WTC11 (cell line): ENCODE data around the gene KIRREL3. TPM values are rescaled to one million over a fixed set of nuclear protein-coding genes. Genes with fewer than 3 reads are reported as not detected.

Experiments used
- ATAC-seq: fragments of 200-7000 bp; cut with Tn5 transposase; 2 replicates; pipeline ENCODE4 v1.10.0; 2021; ENCODE audit warnings: mild to moderate bottlenecking, moderate library complexity
- CTCF ChIA-PET: fragments of 300-600 bp; sonication (Branson Sonifier 250); formaldehyde crosslinking; loops from one replicate; lab custom pipeline; 2021; ENCODE audit warnings: antibody characterized with exemption; lab: Charles Lee
- POLR2A ChIA-PET: fragments of 350-600 bp; sonication (Branson Sonifier 250); formaldehyde crosslinking; loops from one replicate; lab custom pipeline; 2021; ENCODE audit warnings: antibody characterized with exemption; lab: Charles Lee
- DNase-seq: peaks from one replicate; pipeline ENCODE4 v3.0.0; 2021; ENCODE audit warnings: low spot score
- H3K27ac Mint-ChIP-seq: 2 replicates; pipeline ENCODE4 v1.8.0; 2021; ENCODE audit warnings: mixed read lengths
- H3K27me3 Mint-ChIP-seq: 2 replicates; pipeline ENCODE4 v1.8.0; 2021; ENCODE audit warnings: low read depth, mild to moderate bottlenecking, moderate library complexity, mixed read lengths
- H3K36me3 Mint-ChIP-seq: 2 replicates; pipeline ENCODE4 v1.8.0; 2021; ENCODE audit warnings: mixed read lengths
- H3K4me1 Mint-ChIP-seq: 2 replicates; pipeline ENCODE4 v1.8.0; 2022; ENCODE audit warnings: mixed read lengths
- H3K4me3 Mint-ChIP-seq: 2 replicates; pipeline ENCODE4 v1.8.0; 2021; ENCODE audit warnings: mild to moderate bottlenecking, moderate library complexity, mixed read lengths
- H3K9me3 Mint-ChIP-seq: 2 replicates; pipeline ENCODE4 v1.8.0; 2021; ENCODE audit warnings: mixed read lengths
- AFF4 ChIP-seq: sonication (generic); formaldehyde crosslinking; IDR thresholded peaks from 2 replicates; pipeline ENCODE4 v1.8.1; 2023; ENCODE audit warnings: mild to moderate bottlenecking, missing genetic modification reagents, borderline replicate concordance
- AR ChIP-seq: fragments of 250-450 bp; sonication (Bioruptor Pico); IDR thresholded peaks from 2 replicates; pipeline ENCODE4 v1.9.0; 2021; ENCODE audit warnings: mild to moderate bottlenecking
- ATF1 ChIP-seq: sonication (generic); formaldehyde crosslinking; IDR thresholded peaks from 2 replicates; pipeline ENCODE4 v1.8.1; 2023; ENCODE audit warnings: mild to moderate bottlenecking, moderate library complexity, missing genetic modification reagents
- ATF2 ChIP-seq: sonication (generic); formaldehyde crosslinking; IDR thresholded peaks from 2 replicates; pipeline ENCODE4 v1.8.1; 2022; ENCODE audit warnings: low read depth, missing genetic modification reagents, borderline replicate concordance
- CDX4 ChIP-seq: fragments of 250-450 bp; sonication (Bioruptor Pico); IDR thresholded peaks from 2 replicates; pipeline ENCODE4 v1.9.0; 2021; ENCODE audit warnings: moderate library complexity, mild to moderate bottlenecking, inconsistent platforms, borderline replicate concordance
- FOXK1 ChIP-seq: sonication (generic); formaldehyde crosslinking; IDR thresholded peaks from 2 replicates; pipeline ENCODE4 v1.8.0; 2022; ENCODE audit warnings: mild to moderate bottlenecking, moderate library complexity, missing genetic modification reagents
- GRHL2 ChIP-seq: fragments of 250-450 bp; sonication (Bioruptor Pico); IDR thresholded peaks from 2 replicates; pipeline ENCODE4 v1.8.0; 2022; ENCODE audit warnings: mild to moderate bottlenecking, moderate library complexity; ENCODE audit not compliant: insufficient replicate concordance, severe bottlenecking
- IRF2 ChIP-seq: sonication (generic); formaldehyde crosslinking; IDR thresholded peaks from 2 replicates; pipeline ENCODE4 v1.8.0; 2022; ENCODE audit warnings: low read depth, missing genetic modification reagents, borderline replicate concordance
- KAT7 ChIP-seq: sonication (generic); formaldehyde crosslinking; IDR thresholded peaks from 2 replicates; pipeline ENCODE4 v1.8.1; 2023; ENCODE audit warnings: missing genetic modification reagents, mild to moderate bottlenecking, borderline replicate concordance
- MAX ChIP-seq: sonication (generic); formaldehyde crosslinking; IDR thresholded peaks from 2 replicates; pipeline ENCODE4 v1.8.0; 2022; ENCODE audit warnings: mild to moderate bottlenecking, missing genetic modification reagents
- NFATC4 ChIP-seq: fragments of 250-450 bp; sonication (Bioruptor Pico); IDR thresholded peaks from 2 replicates; pipeline ENCODE4 v1.9.0; 2021; ENCODE audit warnings: mild to moderate bottlenecking
- NR2C2 ChIP-seq: sonication (generic); formaldehyde crosslinking; IDR thresholded peaks from 2 replicates; pipeline ENCODE4 v1.8.0; 2022; ENCODE audit warnings: mild to moderate bottlenecking, missing genetic modification reagents
- PREB ChIP-seq: sonication (generic); formaldehyde crosslinking; IDR thresholded peaks from 2 replicates; pipeline ENCODE4 v1.8.1; 2022; ENCODE audit warnings: mild to moderate bottlenecking, missing genetic modification reagents, moderate library complexity, borderline replicate concordance
- TCF7 ChIP-seq: sonication (generic); formaldehyde crosslinking; IDR thresholded peaks from 2 replicates; pipeline ENCODE4 v1.8.0; 2022; ENCODE audit warnings: mild to moderate bottlenecking, low read depth, missing genetic modification reagents, moderate library complexity
- ZNF232 ChIP-seq: sonication (generic); formaldehyde crosslinking; IDR thresholded peaks from 2 replicates; pipeline ENCODE4 v1.8.0; 2022; ENCODE audit warnings: mild to moderate bottlenecking, missing genetic modification reagents
- ZNF512 ChIP-seq: sonication (generic); formaldehyde crosslinking; IDR thresholded peaks from 2 replicates; pipeline ENCODE4 v1.8.1; 2022; ENCODE audit warnings: missing genetic modification reagents, borderline replicate concordance
- ZNF532 ChIP-seq: fragments of 250-450 bp; sonication (Bioruptor Pico); IDR thresholded peaks from 2 replicates; pipeline ENCODE4 v1.9.0; 2021; ENCODE audit warnings: mild to moderate bottlenecking, borderline replicate concordance
- total RNA-seq: library from RNA; stranded (reverse); gene quantifications from 3 replicates; pipeline ENCODE4 v1.2.3, GENCODE V29; 2021

KIRREL3 gene
- total RNA-seq, 1 experiment from 2014 or later, result 0.59 TPM

- TF ChIP-seq CDX4 (CRISPR knock-in tag), result no peak
- no peak for TF ChIP-seq NR2C2 (CRISPR knock-in tag)
- TF ChIP-seq ZNF232 (CRISPR knock-in tag), result no peak
Observed at GRCh38 chr11:126380909-126381308, 619.7 kb downstream of the KIRREL3 start (continued).

- Mint-ChIP-seq H3K4me1 (no peaks in the 10 kb centered on the region), H3K4me3 (no peak overlapping the region), H3K9me3 (no peaks in the 10 kb centered on the region), H3K27me3 (no peaks in the 10 kb centered on the region), H3K36me3 (no peaks in the 10 kb centered on the region), H3K27ac (peak overlapping the region; percentile 2; the same call in 1 of the 2 replicates)
- ChIA-PET POLR2A (no interaction called here), CTCF (no interaction called here)
- DNase-seq, result no peak
- TF ChIP-seq AR (CRISPR knock-in tag), result no peak
- no peak for TF ChIP-seq GRHL2 (CRISPR knock-in tag)
- TF ChIP-seq AFF4, result no peak
- TF ChIP-seq FOXK1, result no peak
- no peak for TF ChIP-seq TCF7 (CRISPR knock-in tag)
- no peak for TF ChIP-seq IRF2 (CRISPR knock-in tag)
- no peak for TF ChIP-seq ATF1 (CRISPR knock-in tag)
- no peak for TF ChIP-seq KAT7 (CRISPR knock-in tag)
- TF ChIP-seq PREB (CRISPR knock-in tag), result no peak
- TF ChIP-seq ATF2 (CRISPR knock-in tag), result no peak
- TF ChIP-seq NR2C2 (CRISPR knock-in tag), result no peak
- no peak for TF ChIP-seq ZNF532 (CRISPR knock-in tag)
- TF ChIP-seq MAX, result no peak
- no peak for TF ChIP-seq NFATC4 (CRISPR knock-in tag)
- TF ChIP-seq ZNF512 (CRISPR knock-in tag), result no peak
- no peak for ATAC-seq
Observed at GRCh38 chr11:126378763-126379162, 621.8 kb downstream of the KIRREL3 start.
